Keratinocyte (primary cell): Measurements from ENCODE around the gene ASB10. TPM values are rescaled to one million over a fixed set of nuclear protein-coding genes. Genes with fewer than 3 reads are reported as not detected.

Source experiments
- DNase-seq: peaks from one replicate; pipeline ENCODE4 v3.0.0-alpha.2; 2011; ENCODE audit warnings: low read depth, missing footprints, low spot score
- FAIRE-seq: peaks from 2 replicates; lab custom pipeline; 2011; peaks lifted over from hg19 to GRCh38; lab: Jason Lieb, UNC
- H2AFZ ChIP-seq: 2 replicates; pipeline ENCODE4 v1.6.0; 2012; ENCODE audit warnings: low read length, control low read depth, inconsistent platforms; ENCODE audit not compliant: control insufficient read depth
- H3K27ac ChIP-seq: 2 replicates; pipeline ENCODE4 v1.5.1; 2011; ENCODE audit warnings: low read length; ENCODE audit not compliant: control insufficient read depth, insufficient read depth
- H3K27me3 ChIP-seq: 3 replicates; pipeline ENCODE4 v1.6.0; 2011; ENCODE audit warnings: low read length; ENCODE audit not compliant: control insufficient read depth, insufficient read depth; ENCODE audit errors: extremely low read depth
- H3K36me3 ChIP-seq, 2 experiments: 2 replicates in 1 of 2; 3 replicates in 1 of 2; pipeline ENCODE4 v1.5.1; 2011; ENCODE audit warnings: low read length in 2 of 2, mild to moderate bottlenecking in 1 of 2; ENCODE audit not compliant: control insufficient read depth in 2 of 2, insufficient read depth in 2 of 2; ENCODE audit errors: extremely low read depth in 1 of 2
- H3K4me1 ChIP-seq: 3 replicates; pipeline ENCODE4 v1.5.1; 2011; ENCODE audit warnings: low read length; ENCODE audit not compliant: control insufficient read depth, insufficient read depth; ENCODE audit errors: extremely low read depth
- H3K4me2 ChIP-seq: 3 replicates; pipeline ENCODE4 v1.6.0; 2011; ENCODE audit warnings: low read depth, low read length; ENCODE audit not compliant: control insufficient read depth, insufficient read depth; ENCODE audit errors: extremely low read depth
- H3K4me3 ChIP-seq, 3 experiments: fragments of 200-600 bp in 1 of 3; sonication (generic) in 1 of 3; 2 replicates in 2 of 3; 3 replicates in 1 of 3; pipeline ENCODE4 v1.5.1; 2011 to 2016; ENCODE audit warnings: low read length in 3 of 3, mild to moderate bottlenecking in 3 of 3, control low read depth in 2 of 3, inconsistent platforms in 1 of 3, low read depth in 1 of 3, mixed read lengths in 1 of 3, mixed run types in 1 of 3, moderate library complexity in 1 of 3; ENCODE audit not compliant: control insufficient read depth in 2 of 3, insufficient read depth in 2 of 3; ENCODE audit errors: extremely low read depth in 1 of 3
- H3K79me2 ChIP-seq: 2 replicates; pipeline ENCODE4 v1.6.0; 2012; ENCODE audit warnings: low read length; ENCODE audit not compliant: control insufficient read depth, insufficient read depth
- H3K9ac ChIP-seq: 3 replicates; pipeline ENCODE4 v1.6.0; 2011; ENCODE audit warnings: low read length; ENCODE audit not compliant: control insufficient read depth, insufficient read depth; ENCODE audit errors: extremely low read depth
- H3K9me1 ChIP-seq: 3 replicates; pipeline ENCODE4 v1.6.0; 2011; ENCODE audit warnings: low read length; ENCODE audit not compliant: control insufficient read depth, insufficient read depth; ENCODE audit errors: extremely low read depth
- H3K9me3 ChIP-seq: 2 replicates; pipeline ENCODE4 v1.5.1; 2012; ENCODE audit warnings: low read depth, low read length; ENCODE audit not compliant: control insufficient read depth
- H4K20me1 ChIP-seq: 3 replicates; pipeline ENCODE4 v1.6.0; 2011; ENCODE audit warnings: low read length; ENCODE audit not compliant: control insufficient read depth, insufficient read depth; ENCODE audit errors: extremely low read depth
- EZH2 ChIP-seq: IDR thresholded peaks from one replicate; pipeline ENCODE4 v1.6.1; 2012; ENCODE audit warnings: inconsistent platforms, mild to moderate bottlenecking, low read length, moderate library complexity
- dilution Hi-C: fragments of 300-500 bp; cut with MboI; formaldehyde crosslinking; loops from one replicate; pipeline ENCODE4 v1.7.0; 2020; ENCODE audit warnings: low sequenced_read_pairs; ENCODE audit not compliant: extremely low pct_ligation_motif_present
- polyA plus RNA-seq, 5 experiments: library from polyadenylated mRNA; depleted of rRNA in 3 of 5; stranded (reverse) in 3 of 5; stranded (forward) in 1 of 5; unstranded in 1 of 5; fragments of >200 nt; gene quantifications; 1 replicate in 1 of 5; 2 replicates in 3 of 5; 3 replicates in 1 of 5; pipeline versions ENCODE4 v1.2.1 to v1.2.3, GENCODE V29; 2011 to 2012; ENCODE audit warnings: missing spikeins in 2 of 5, low read depth in 1 of 5, low replicate concordance in 1 of 5
- TF ChIP-seq, protein P1 (sequence below), 3 experiments: IDR thresholded peaks in 1 of 3; conservative IDR thresholded peaks in 1 of 3; optimal IDR thresholded peaks in 1 of 3; 2 replicates in 2 of 3; 3 replicates in 1 of 3; pipeline versions ENCODE3 to v1.5.1; 2011; ENCODE audit warnings: low read length in 3 of 3, mild to moderate bottlenecking in 3 of 3, moderate library complexity in 2 of 3, control low read depth in 1 of 3, inconsistent platforms in 1 of 3; ENCODE audit not compliant: insufficient read depth in 2 of 3; ENCODE audit errors: extremely low read depth in 1 of 3

Gene ASB10
- polyA plus RNA-seq, 1 donor (not counting 4 experiments of a cell fraction or from before 2014, with no cell fraction given) = not detected

DNA sequence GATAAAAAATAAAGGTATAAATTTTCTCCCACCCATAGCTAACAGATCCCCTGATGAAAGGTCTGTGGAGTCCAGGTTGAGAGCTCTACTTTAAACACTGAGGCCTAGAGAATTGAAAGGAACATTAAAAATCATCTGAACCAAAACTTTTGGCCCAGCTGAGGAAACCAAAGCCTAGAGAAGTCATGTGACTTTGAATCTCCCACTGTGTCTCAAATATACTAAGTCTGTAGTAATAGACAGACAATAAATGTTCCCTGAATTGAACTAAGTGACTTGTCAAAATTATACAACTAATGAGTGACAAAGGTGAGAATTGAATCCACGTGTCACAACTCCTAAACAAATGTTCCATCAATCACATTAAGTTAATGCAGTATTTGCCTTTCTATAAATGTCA is 25.3 kb downstream of the ASB10 start:
- H3K4me2 ChIP-seq = no peak overlapping the region
- H2AFZ ChIP-seq = no peak overlapping the region
- no peaks in the 10 kb centered on the region for H3K9me1 ChIP-seq
- no peaks in the 10 kb centered on the region for H4K20me1 ChIP-seq
- dilution Hi-C loops = no loop called here
- H3K4me1 ChIP-seq = no peaks in the 10 kb centered on the region
- H3K9me3 ChIP-seq = no peaks in the 10 kb centered on the region
- no peak overlapping the region for H3K4me3 ChIP-seq
- DNase-seq = no peak
- H3K27me3 ChIP-seq = peaks cover 29% of the 10 kb centered on the region
- H3K27ac ChIP-seq = no peak overlapping the region
- no peaks in the 10 kb centered on the region for H3K79me2 ChIP-seq
- no peak for TF ChIP-seq EZH2
- H3K36me3 ChIP-seq = no peaks in the 10 kb centered on the region
- no peak overlapping the region for H3K9ac ChIP-seq
- no peak for FAIRE-seq

DNA sequence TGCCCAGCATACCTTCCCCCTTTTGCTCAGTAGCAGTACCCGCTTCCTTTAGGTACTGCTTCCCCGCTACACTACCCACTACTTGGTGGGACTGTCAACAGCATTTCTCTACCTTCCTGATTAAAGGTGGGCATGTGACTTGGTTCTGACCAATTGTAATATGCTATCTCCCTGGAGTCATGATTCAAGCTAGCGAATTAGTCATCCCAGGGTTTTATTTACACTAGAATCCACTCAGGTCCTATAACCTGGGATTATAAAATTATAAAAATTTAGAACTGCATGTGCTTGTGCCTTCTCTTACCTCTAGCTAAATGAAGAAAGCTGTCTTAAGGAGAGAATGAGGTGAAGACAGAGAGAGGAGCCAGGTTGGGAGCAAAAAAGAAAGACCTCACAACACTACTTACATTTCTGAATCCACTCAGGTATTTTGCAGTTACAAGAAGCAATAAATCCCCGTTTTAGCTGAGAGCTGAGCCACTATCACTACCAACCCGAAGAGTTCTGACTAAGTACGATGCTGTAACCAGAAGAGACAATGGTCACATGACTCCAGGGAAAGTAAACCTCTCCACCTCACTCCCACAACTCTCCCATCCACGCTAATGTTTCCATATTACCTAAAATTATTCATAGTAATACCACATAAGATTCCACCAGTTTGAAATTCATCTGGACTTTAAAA is 29.3 kb downstream of the ASB10 start:
- no peak for TF ChIP-seq EZH2
- H3K4me1 ChIP-seq = no peaks in the 10 kb centered on the region
- H4K20me1 ChIP-seq = no peaks in the 10 kb centered on the region
- no peaks in the 10 kb centered on the region for H3K36me3 ChIP-seq
- no peak overlapping the region for H2AFZ ChIP-seq
- no peak overlapping the region for H3K4me2 ChIP-seq
- no peaks in the 10 kb centered on the region for H3K79me2 ChIP-seq
- no peaks in the 10 kb centered on the region for H3K9me1 ChIP-seq
- H3K9me3 ChIP-seq = no peaks in the 10 kb centered on the region
- dilution Hi-C loops = no loop called here
- no peak overlapping the region for H3K9ac ChIP-seq
- no peak for DNase-seq
- no peak for FAIRE-seq
- H3K27ac ChIP-seq = no peak overlapping the region
- no peak overlapping the region for H3K4me3 ChIP-seq
- H3K27me3 ChIP-seq = peaks cover under 1% of the 10 kb centered on the region

DNA sequence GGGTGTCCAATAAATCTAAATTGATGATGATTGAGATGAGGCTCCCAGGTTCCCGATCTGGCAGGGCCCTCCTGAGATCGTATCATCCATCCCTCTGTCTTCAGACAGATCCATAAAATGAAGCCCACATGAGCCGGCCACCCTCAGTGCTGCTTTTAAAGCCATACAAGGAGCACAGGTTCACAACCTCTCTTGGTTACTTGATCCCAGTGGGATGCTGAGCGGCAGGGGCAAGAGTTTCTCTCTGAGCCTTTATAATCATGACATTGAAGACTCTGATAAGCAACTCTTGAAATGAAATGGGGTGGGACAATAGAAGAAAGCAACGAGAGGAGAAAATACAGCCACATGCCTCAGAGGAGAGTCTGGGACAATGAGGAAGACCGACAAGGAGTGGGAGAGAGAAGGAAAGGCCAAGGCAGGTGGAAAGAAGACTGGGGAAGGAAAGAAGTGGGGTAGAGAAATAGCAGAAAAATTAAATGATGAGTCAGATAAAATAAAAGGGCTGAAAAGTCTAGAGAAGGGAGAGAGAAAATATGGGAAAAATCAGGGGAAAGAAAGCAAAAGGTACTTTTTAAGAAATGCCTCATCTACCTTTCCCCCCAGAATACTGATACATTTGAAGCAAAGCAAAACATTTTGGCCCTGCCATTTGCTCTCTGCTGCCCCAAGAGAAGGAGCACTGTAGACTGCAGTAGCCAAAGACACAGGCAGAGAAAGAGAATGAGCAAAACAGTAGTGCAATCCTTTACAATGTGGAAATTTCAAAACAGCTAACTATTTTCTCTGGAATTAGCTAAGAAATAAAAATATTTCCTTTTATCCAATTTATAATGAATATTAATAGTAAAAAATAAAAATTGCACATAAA is 34.2 kb downstream of the ASB10 start:
- Histone ChIP-seq H3K4me2 (no peak overlapping the region), H3K9me3 (no peaks in the 10 kb centered on the region), H4K20me1 (no peaks in the 10 kb centered on the region), H3K9me1 (no peaks in the 10 kb centered on the region), H3K79me2 (no peaks in the 10 kb centered on the region), H3K36me3 (no peaks in the 10 kb centered on the region), H2AFZ (no peak overlapping the region), H3K27me3 (peaks cover 35% of the 10 kb centered on the region), H3K9ac (no peak overlapping the region), H3K4me3 (no peak overlapping the region), H3K27ac (no peak overlapping the region), H3K4me1 (no peaks in the 10 kb centered on the region)
- dilution Hi-C loops = no loop called here
- DNase-seq (no peak), FAIRE-seq (no peak)
- TF ChIP-seq, protein P1, sequence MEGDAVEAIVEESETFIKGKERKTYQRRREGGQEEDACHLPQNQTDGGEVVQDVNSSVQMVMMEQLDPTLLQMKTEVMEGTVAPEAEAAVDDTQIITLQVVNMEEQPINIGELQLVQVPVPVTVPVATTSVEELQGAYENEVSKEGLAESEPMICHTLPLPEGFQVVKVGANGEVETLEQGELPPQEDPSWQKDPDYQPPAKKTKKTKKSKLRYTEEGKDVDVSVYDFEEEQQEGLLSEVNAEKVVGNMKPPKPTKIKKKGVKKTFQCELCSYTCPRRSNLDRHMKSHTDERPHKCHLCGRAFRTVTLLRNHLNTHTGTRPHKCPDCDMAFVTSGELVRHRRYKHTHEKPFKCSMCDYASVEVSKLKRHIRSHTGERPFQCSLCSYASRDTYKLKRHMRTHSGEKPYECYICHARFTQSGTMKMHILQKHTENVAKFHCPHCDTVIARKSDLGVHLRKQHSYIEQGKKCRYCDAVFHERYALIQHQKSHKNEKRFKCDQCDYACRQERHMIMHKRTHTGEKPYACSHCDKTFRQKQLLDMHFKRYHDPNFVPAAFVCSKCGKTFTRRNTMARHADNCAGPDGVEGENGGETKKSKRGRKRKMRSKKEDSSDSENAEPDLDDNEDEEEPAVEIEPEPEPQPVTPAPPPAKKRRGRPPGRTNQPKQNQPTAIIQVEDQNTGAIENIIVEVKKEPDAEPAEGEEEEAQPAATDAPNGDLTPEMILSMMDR (optimal IDR thresholded peaks at IDR 0.05 in 1 of 3, IDR thresholded peaks at IDR 0.05 in 1 of 3, conservative IDR thresholded peaks at IDR 0.05 in 1 of 3; ENCODE audit: extremely low read depth in 1 of 3, insufficient read depth in 2 of 3, low read length in 3 of 3) = no peak
- TF ChIP-seq EZH2 = no peak
